Measurements from ENCODE around the gene UBR1.
"Not testable (repeated sequence)": the region's sequence is repeated elsewhere in the genome, so short reads cannot be mapped to it uniquely, and the experiment has no call there.

UBR1 gene

GRCh38 chr15:43052860-43053259 is 53.0 kb downstream of the UBR1 start:
- DNase-seq (ENCODE audit: low spot score) = no peak

GRCh38 chr15:43048935-43049334 is 56.9 kb downstream of the UBR1 start:
- DNase-seq (ENCODE audit: low spot score) = no peak

GRCh38 chr15:43046484-43046883 is 59.4 kb downstream of the UBR1 start:
- DNase-seq (ENCODE audit: low spot score) = no peak

- no peak for DNase-seq (ENCODE audit: low spot score)
Measured at GRCh38 chr15:43042885-43043284, 63.0 kb downstream of the UBR1 start.

GRCh38 chr15:43041085-43041484 is 64.8 kb downstream of the UBR1 start:
- DNase-seq (ENCODE audit: low spot score) = not testable (repeated sequence)

- DNase-seq (ENCODE audit: low spot score) = not testable (repeated sequence)
Measured at GRCh38 chr15:43035240-43035639, 70.6 kb downstream of the UBR1 start.

GRCh38 chr15:43029476-43029875 is 76.4 kb downstream of the UBR1 start:
- no peak for DNase-seq (ENCODE audit: low spot score)

GRCh38 chr15:43025150-43025549 is 80.7 kb downstream of the UBR1 start:
- no peak for DNase-seq (ENCODE audit: low spot score)

GRCh38 chr15:43014671-43015070 is 91.2 kb downstream of the UBR1 start:
- not testable (repeated sequence) for DNase-seq (ENCODE audit: low spot score)

- no peak for DNase-seq (ENCODE audit: low spot score)
Measured at GRCh38 chr15:43009206-43009605, 96.6 kb downstream of the UBR1 start.

- no peak for DNase-seq (ENCODE audit: low spot score)
Measured at GRCh38 chr15:43008150-43008549, 97.7 kb downstream of the UBR1 start.

- no peak for DNase-seq (ENCODE audit: low spot score)
Measured at GRCh38 chr15:43007551-43007950, 98.3 kb downstream of the UBR1 start.

- no peak for DNase-seq (ENCODE audit: low spot score)
Measured at GRCh38 chr15:43006991-43007390, 98.8 kb downstream of the UBR1 start.

- DNase-seq (ENCODE audit: low spot score) = not testable (repeated sequence)
Measured at GRCh38 chr15:43004886-43005595, 100.8 kb downstream of the UBR1 start.

GRCh38 chr15:42999201-42999779 is 106.5 kb downstream of the UBR1 start:
- no peak for DNase-seq (ENCODE audit: low spot score)

- no peak for DNase-seq (ENCODE audit: low spot score)
Measured at GRCh38 chr15:42996871-42997270, 109.0 kb downstream of the UBR1 start.

GRCh38 chr15:42994546-42994945 is 111.3 kb downstream of the UBR1 start:
- DNase-seq (ENCODE audit: low spot score) = no peak

- DNase-seq (ENCODE audit: low spot score) = no peak
Measured at GRCh38 chr15:42992626-42993025, 113.2 kb downstream of the UBR1 start.

GRCh38 chr15:42986693-42987342 is 119.0 kb downstream of the UBR1 start:
- DNase-seq (ENCODE audit: low spot score) = no peak

- DNase-seq (ENCODE audit: low spot score) = no peak
Measured at GRCh38 chr15:42984493-42985034, 121.3 kb downstream of the UBR1 start.

- not testable (repeated sequence) for DNase-seq (ENCODE audit: low spot score)
Measured at GRCh38 chr15:42979113-42979512, 126.7 kb downstream of the UBR1 start.

- DNase-seq (ENCODE audit: low spot score) = no peak
Measured at GRCh38 chr15:42974202-42974862, 131.5 kb downstream of the UBR1 start.

- DNase-seq (ENCODE audit: low spot score) = no peak
Measured at GRCh38 chr15:42973114-42973513, 132.7 kb downstream of the UBR1 start.

Data from hematopoietic multipotent progenitor cell treated with erythropoietin and hydrocortisone succinate and interleukin-3 and kit ligand, for 15 days (in vitro differentiated cells).